ENCODE measurements around the gene ANAPC2.

DNA sequence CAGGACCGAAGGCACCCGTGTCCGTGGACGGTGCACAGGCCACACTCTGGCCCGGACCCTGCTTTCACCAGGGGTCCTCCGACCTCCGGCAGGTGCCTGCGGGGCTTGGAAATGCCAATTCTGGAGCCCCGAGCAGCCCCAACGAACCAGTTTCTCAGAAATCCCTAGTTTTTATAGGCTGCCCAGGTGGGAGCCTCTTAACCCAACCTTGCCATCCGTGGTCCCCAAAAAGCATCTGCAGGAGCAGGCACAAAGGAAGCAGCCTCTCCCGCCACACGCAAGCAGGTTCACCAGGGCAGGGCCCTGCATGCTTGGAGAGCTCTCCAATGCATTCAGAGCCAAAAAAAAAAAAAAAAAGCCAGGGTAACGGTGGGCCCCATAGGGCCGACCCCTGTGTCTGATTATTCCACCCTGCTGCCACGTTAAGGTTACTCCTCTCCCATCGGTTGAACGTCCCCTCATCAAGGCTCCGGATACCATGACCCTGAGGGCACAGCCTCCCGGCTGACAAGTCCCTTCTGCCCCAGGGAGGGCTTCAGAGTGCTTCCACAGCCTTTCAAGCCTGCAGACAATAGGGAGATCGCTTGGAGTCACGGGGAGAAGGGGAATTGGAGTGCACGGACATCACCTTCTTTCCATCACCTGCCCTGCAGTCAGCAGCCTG lies 13.0 kb upstream of the ANAPC2 start:
- TF ChIP-seq, protein P1, sequence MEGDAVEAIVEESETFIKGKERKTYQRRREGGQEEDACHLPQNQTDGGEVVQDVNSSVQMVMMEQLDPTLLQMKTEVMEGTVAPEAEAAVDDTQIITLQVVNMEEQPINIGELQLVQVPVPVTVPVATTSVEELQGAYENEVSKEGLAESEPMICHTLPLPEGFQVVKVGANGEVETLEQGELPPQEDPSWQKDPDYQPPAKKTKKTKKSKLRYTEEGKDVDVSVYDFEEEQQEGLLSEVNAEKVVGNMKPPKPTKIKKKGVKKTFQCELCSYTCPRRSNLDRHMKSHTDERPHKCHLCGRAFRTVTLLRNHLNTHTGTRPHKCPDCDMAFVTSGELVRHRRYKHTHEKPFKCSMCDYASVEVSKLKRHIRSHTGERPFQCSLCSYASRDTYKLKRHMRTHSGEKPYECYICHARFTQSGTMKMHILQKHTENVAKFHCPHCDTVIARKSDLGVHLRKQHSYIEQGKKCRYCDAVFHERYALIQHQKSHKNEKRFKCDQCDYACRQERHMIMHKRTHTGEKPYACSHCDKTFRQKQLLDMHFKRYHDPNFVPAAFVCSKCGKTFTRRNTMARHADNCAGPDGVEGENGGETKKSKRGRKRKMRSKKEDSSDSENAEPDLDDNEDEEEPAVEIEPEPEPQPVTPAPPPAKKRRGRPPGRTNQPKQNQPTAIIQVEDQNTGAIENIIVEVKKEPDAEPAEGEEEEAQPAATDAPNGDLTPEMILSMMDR (IDR thresholded peaks at IDR 0.05): no peak
- TF ChIP-seq EZH2 (IDR thresholded peaks at IDR 0.05) (no peak), EZH2phosphoT487 (IDR thresholded peaks at IDR 0.05) (no peak)
